Nephron (organoid): Measurements from ENCODE around the gene MCCC1.

Experiments used
- H3K27ac Mint-ChIP-seq, 3 experiments: 2 replicates each; pipeline ENCODE4 v1.8.0; 2020; ENCODE audit warnings: mixed read lengths in 3 of 3, mild to moderate bottlenecking in 2 of 3, moderate library complexity in 1 of 3
- H3K27me3 Mint-ChIP-seq: 2 replicates; pipeline ENCODE4 v1.8.0; 2021; ENCODE audit warnings: low read depth, mild to moderate bottlenecking, moderate library complexity, mixed read lengths
- H3K36me3 Mint-ChIP-seq: 2 replicates; pipeline ENCODE4 v1.8.0; 2020; ENCODE audit warnings: low read depth, mixed read lengths
- H3K4me1 Mint-ChIP-seq: 2 replicates; pipeline ENCODE4 v1.8.0; 2020; ENCODE audit warnings: mixed read lengths
- H3K4me3 Mint-ChIP-seq, 3 experiments: 2 replicates each; pipeline ENCODE4 v1.8.0; 2020; ENCODE audit warnings: mild to moderate bottlenecking in 3 of 3, mixed read lengths in 3 of 3, moderate library complexity in 2 of 3
- H3K9me3 Mint-ChIP-seq: 2 replicates; pipeline ENCODE4 v1.8.0; 2020; ENCODE audit warnings: mixed read lengths
- CTCF ChIP-seq, 3 experiments: fragments of 200-600 bp; sonication (generic); IDR thresholded peaks; one replicate each; pipeline ENCODE4 v1.5.0; 2021; ENCODE audit warnings: antibody characterized with exemption in 3 of 3; ENCODE audit not compliant: unreplicated experiment in 3 of 3

Gene MCCC1

GRCh38 chr3:183050706-183051105 lies 48.6 kb downstream of the MCCC1 start:
- peaks cover 10% of the 10 kb centered on the region for H3K9me3 Mint-ChIP-seq
- no peak overlapping the region for H3K4me3 Mint-ChIP-seq
- H3K36me3 Mint-ChIP-seq = peaks cover 62% of the 10 kb centered on the region
- no peak for TF ChIP-seq CTCF (IDR thresholded peaks at IDR 0.05; ENCODE audit: unreplicated experiment in 3 of 3)
- H3K4me1 Mint-ChIP-seq = no peaks in the 10 kb centered on the region
- H3K27ac Mint-ChIP-seq = no peak overlapping the region
- H3K27me3 Mint-ChIP-seq = no peaks in the 10 kb centered on the region

- peaks cover 10% of the 10 kb centered on the region for H3K9me3 Mint-ChIP-seq
- H3K27ac Mint-ChIP-seq = no peak overlapping the region
- no peaks in the 10 kb centered on the region for H3K27me3 Mint-ChIP-seq
- no peak overlapping the region for H3K4me3 Mint-ChIP-seq
- H3K4me1 Mint-ChIP-seq = no peaks in the 10 kb centered on the region
- TF ChIP-seq CTCF (IDR thresholded peaks at IDR 0.05; ENCODE audit: unreplicated experiment in 3 of 3) = no peak
- peaks cover 85% of the 10 kb centered on the region for H3K36me3 Mint-ChIP-seq
Measured at GRCh38 chr3:183046883-183047282, 52.4 kb downstream of the MCCC1 start.

GRCh38 chr3:183044547-183045229 lies 54.6 kb downstream of the MCCC1 start:
- no peak overlapping the region for H3K4me3 Mint-ChIP-seq
- TF ChIP-seq CTCF (IDR thresholded peaks at IDR 0.05; ENCODE audit: unreplicated experiment in 3 of 3) = no peak
- peaks cover 2% of the 10 kb centered on the region for H3K9me3 Mint-ChIP-seq
- peaks cover 75% of the 10 kb centered on the region for H3K36me3 Mint-ChIP-seq
- H3K27me3 Mint-ChIP-seq = no peaks in the 10 kb centered on the region
- no peak overlapping the region for H3K27ac Mint-ChIP-seq
- H3K4me1 Mint-ChIP-seq = no peaks in the 10 kb centered on the region

- H3K4me3 Mint-ChIP-seq = no peak overlapping the region
- H3K36me3 Mint-ChIP-seq = peaks cover 66% of the 10 kb centered on the region
- no peaks in the 10 kb centered on the region for H3K9me3 Mint-ChIP-seq
- peak overlapping the region in 2 of 3 experiments; percentile 78 to 80 for H3K27ac Mint-ChIP-seq
- no peak for TF ChIP-seq CTCF (IDR thresholded peaks at IDR 0.05; ENCODE audit: unreplicated experiment in 3 of 3)
- H3K27me3 Mint-ChIP-seq = no peaks in the 10 kb centered on the region
- H3K4me1 Mint-ChIP-seq = no peaks in the 10 kb centered on the region
Measured at GRCh38 chr3:183038757-183039156, 60.5 kb downstream of the MCCC1 start.

- Mint-ChIP-seq H3K27me3 (no peaks in the 10 kb centered on the region), H3K4me3 (no peak overlapping the region), H3K36me3 (peaks cover 66% of the 10 kb centered on the region), H3K4me1 (no peaks in the 10 kb centered on the region), H3K27ac (peak overlapping the region; percentile 58 to 80 (median 78)), H3K9me3 (no peaks in the 10 kb centered on the region)
- no peak for TF ChIP-seq CTCF (IDR thresholded peaks at IDR 0.05; ENCODE audit: unreplicated experiment in 3 of 3)
Measured at GRCh38 chr3:183038221-183038620, 61.1 kb downstream of the MCCC1 start.

- Mint-ChIP-seq H3K27me3 (no peaks in the 10 kb centered on the region), H3K27ac (no peak overlapping the region), H3K9me3 (peaks cover 10% of the 10 kb centered on the region), H3K4me3 (no peak overlapping the region), H3K4me1 (no peaks in the 10 kb centered on the region), H3K36me3 (peaks cover 76% of the 10 kb centered on the region)
- TF ChIP-seq CTCF (IDR thresholded peaks at IDR 0.05; ENCODE audit: unreplicated experiment in 3 of 3) = no peak
Measured at GRCh38 chr3:183033746-183034145, 65.5 kb downstream of the MCCC1 start.
